Left hindlimb (tissue), 1 donor: Measurements from ENCODE around the gene HMCN1.

Experiments
- DNase-seq: peaks from one replicate; pipeline ENCODE4 v3.0.0-alpha.2; 2018

HMCN1 gene

DNA sequence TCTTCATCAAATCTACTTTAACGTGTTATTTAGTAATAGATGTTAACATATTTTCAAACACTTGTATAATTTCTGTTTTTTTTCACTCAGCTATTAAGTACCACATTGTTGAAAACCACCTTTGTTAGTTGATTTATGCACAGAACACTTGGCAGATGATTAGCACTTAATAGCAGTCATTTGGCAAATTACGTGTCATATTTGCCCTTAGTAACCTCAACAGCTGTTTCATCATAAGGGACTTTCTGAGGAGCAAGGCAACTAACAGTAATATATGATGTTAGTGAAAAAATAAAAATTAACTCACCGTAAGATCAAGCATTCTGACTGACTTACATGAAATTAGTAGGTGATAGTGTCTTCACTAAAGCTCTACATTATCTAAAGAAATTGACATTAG, 186.4 kb downstream of the HMCN1 start:
- no peak for DNase-seq

DNA sequence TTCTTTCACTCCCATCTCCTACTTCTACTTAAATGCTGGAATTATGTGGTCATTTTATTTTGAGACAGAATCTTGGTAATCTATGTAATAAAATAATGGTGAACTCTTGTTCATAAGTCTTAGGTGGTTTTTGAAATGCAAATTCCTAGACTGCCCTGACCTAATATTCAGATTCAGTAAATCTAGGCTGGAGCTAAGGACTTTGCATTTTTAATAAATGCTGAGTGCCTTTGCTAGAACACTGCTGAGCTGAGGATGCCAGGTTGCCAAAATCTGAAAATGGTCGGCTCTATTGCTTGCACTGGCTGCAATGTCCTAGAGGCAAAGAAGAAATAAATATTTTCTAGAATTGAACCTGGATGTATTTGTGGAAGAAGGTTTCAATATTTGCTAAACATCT, 187.4 kb downstream of the HMCN1 start:
- DNase-seq, result no peak

DNA sequence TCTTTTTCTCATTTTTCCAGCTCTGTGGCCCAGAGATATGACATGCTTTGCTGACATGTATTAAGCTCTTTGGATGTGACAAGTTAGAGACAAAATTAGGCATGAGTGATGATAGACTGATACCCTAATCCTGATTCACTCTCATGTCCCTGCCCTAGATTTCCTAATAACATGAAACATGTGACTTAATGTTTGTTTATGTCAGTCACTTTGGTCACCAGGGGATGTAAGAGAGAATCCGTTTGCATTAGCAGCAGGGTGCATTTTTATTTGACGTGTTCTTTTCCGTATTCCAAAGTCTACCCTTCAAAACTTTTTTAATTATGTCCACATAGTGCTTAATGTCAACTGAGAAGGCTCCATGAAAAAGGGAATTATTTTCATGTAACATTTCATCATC, 192.4 kb downstream of the HMCN1 start:
- no peak for DNase-seq

DNA sequence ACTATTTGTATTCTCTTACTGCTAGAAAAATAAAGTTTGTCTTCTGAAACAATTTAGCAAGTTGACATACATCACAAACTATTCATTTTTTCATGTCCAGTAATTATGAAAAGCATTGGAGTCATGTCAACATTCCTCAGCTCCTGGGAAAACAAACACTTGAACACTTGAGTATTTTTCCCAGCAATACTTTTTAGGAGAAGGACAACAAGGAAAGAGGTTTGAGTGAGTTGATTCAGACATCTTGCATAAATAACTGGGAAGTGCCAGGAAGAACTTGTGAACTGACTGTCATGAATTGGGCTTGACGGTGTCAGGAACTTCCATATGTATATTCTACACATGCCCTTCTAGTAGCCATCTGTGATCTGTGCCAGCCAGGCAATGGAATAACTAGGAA, 195.6 kb downstream of the HMCN1 start:
- DNase-seq, result no peak

DNA sequence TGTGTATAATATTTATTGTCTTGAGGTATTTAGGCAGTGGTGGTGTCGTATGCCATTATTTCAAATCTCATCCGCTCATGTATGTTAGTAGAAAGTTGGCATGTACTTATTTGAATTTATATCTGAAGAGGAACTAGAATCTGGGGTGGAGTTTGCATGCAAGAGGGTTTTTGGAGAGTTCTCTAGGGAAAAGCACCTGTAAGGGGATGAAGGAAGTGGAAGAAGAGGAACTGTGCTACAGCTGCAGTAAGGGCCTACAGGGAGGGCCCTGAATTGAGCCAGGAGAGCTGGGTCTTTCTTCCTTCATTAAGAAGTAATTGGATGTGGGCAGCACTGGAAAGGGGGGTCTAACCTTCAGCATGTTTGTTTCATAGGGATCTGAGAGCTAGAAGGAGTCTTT, 197.2 kb downstream of the HMCN1 start:
- DNase-seq, result no peak

DNA sequence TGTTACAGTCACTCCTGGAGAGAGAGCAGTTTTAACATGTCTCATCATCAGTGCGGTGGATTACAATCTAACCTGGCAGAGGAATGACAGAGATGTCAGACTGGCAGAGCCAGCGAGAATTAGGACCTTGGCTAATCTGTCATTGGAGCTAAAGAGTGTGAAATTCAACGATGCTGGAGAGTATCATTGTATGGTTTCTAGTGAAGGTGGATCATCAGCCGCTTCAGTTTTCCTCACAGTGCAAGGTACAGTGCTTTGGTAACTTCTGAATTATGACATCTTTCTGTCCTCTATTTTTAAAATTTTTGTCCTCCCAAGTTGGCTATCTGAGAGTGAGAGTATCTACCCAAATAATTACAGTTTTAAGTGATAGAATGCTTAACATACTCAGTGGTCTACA, 199.4 kb downstream of the HMCN1 start:
- DNase-seq, result no peak

DNA sequence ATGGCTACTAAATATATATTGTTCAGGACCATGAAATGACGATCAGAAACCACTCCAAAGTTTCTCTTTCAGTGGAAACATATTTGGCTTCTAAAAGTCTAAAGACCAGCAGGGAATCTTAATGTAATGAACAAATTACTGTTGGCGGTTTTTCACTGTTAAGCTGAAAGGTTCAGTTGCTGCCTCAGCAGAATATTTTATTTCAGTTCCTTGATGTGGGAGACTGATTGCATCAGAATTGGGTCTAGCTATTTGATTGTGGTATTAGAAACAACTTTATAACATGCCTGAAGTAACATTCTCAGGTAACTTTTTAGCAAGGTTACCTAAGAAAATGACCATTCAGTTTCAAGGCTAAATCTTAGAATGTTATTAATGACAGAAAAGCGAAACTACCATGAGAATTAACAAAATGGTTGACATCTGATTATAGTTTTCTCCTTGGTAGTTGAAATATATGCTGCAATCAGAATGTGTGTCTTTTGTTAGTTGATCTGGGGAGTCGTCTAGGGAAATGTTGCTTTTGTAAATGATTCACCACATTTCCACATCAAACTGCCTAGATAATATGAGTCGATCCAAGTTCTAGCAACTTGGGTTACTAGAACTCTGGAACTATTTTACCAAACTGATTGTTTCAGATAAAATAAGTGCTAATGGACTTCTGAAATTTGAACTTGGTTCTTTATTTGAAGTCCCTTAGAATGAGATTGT, 200.4 kb downstream of the HMCN1 start:
- no peak for DNase-seq

DNA sequence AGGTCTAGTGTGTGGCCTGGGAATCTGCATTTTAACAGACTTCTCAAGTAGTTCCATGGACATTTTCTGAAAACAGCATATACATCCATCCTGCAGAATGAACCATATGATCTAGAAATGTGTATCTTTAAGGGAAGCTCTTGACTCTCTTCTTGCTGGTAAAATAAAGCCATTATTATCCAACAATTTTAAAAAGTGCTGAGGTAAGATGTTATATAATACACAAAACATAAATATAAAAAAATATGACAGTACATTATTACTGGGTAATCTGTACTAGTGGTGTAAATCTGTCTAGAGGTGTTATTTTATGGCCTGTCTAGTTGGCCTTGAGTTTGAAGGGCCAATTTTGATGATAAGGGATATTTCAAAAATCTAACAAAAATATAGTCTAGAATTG, 201.2 kb downstream of the HMCN1 start:
- DNase-seq, result no peak

DNA sequence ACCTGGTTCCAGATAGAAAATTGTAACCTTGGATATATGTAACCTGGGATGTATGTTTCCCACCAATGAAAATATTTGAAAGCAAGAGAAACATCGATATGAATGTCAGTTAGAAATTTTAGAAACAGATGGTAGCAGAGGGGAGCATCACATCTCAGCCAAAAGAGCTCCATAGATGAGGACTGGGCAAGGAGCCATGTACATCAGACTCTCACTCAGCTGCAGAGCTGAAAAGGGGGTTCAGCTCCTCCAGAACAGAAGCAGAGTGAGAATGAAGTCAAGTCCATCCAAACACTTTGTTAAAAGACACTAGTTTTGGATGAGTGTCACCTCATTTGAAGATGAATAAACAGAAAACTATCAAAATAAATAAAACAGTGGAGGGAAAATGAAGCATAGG, 202.4 kb downstream of the HMCN1 start:
- DNase-seq, result no peak

DNA sequence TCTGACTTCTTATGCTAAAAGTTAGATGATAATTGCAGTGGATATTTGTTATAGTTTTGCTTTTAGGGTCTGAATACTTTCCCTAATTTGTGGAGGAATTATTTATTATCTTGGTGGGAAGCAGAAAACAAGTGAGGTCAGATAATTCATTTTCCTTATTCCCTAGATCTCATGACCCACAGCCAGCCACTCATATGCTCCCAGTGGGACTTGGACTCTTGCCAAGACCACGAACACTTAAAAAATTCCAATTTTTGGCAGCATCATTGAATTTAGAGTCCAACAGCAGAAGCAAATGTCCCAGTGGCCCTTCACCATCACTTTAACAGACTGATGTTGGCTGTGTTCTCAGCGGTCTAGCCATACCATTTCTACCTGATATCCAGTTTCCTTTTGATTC, 204.2 kb downstream of the HMCN1 start:
- no peak for DNase-seq

DNA sequence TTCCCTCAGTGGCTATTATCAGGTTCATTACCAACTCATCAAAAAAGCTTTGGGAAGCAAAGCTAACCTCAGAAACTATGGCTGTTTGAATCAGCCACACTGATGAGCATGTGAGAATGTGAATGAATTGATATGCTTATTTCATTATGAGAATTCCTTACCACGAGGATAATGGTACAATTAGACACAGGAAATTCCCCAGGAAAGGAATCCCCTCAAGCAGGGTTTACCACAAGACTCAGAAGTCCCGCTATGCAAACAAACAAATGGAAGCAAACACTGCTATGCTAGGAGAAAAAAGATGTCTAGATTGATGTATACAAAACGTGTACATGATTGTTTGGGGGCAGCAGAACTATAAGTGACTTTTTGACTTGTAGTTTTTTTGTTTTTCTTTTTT, 205.0 kb downstream of the HMCN1 start:
- DNase-seq, result no peak

DNA sequence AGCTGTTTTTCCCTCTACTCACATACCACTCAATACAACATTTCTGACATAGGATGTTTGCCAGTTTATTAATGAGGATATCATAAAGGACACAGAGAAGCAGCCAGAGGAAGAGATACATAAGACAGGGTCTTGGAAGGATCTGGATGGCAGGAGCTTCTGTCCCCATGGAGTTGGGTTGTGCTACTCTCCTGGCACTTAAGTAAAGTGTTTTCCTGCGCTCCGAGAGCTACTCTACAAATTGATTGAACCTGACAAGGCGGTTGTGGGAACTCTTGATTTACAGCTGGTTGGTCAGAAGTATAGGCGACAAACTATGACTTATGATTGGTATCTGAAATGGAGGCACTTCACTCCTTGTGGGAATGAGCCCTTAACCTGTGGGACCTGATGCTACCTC, 208.8 kb downstream of the HMCN1 start:
- DNase-seq, result no peak

DNA sequence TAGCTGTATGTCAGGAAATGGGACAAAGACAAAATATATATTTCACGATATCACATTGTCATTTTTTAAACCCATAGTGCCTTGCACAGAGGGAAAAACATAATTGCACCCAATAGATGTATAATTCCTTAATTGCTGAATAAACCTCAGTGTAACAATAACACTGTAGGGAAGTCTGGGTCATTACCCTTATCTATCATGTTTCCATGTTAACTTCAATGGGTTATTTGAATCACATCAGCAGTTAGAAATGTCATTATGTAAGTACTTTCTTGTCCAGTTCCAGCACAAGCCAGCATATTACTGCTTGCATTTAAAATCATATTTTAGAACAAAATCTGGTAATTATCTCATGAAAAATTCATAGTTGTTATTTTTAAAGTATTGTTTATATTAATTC, 222.7 kb downstream of the HMCN1 start:
- DNase-seq, result no peak

DNA sequence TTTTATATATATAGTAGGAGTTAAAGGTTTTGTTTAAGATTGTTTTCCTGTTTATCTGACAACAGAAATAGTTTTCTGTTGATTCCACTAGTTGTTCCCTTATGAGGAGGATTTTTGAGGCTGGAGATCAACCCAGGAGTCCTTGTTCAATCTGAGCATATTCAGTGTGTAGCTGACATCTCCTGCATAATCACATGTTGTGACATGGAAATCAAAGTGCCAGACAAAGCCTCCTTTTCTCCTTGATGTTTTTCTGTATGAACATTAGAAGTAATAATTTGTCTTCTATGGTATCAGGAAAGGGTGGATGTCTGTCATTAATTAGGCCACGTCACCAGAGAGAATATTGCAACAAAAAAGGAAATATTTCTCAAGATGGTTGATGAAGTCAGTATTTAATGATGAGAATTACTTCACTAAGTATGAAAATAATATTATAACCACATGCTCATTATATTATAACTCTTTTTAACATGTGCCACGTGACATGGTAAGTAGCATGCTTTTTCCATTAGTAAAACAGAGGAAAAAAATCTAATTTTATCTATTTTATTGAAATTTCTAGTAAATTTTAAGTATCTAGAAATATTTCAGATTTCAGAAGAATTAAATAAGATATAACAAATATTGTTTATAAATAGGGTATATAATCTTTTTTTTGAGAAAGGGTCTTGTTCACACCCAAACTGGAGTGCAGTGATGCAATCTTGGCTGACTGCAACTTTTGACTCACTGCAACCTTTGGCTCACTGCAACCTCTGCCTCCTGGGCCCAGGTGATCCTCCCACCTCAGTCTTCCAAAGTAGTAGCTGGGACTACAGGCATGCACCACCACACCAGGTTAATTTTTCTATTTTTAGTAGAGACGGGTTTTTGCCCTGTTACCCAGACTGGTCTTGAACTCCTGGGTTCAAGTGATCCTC, 223.5 kb downstream of the HMCN1 start:
- DNase-seq, result no peak

DNA sequence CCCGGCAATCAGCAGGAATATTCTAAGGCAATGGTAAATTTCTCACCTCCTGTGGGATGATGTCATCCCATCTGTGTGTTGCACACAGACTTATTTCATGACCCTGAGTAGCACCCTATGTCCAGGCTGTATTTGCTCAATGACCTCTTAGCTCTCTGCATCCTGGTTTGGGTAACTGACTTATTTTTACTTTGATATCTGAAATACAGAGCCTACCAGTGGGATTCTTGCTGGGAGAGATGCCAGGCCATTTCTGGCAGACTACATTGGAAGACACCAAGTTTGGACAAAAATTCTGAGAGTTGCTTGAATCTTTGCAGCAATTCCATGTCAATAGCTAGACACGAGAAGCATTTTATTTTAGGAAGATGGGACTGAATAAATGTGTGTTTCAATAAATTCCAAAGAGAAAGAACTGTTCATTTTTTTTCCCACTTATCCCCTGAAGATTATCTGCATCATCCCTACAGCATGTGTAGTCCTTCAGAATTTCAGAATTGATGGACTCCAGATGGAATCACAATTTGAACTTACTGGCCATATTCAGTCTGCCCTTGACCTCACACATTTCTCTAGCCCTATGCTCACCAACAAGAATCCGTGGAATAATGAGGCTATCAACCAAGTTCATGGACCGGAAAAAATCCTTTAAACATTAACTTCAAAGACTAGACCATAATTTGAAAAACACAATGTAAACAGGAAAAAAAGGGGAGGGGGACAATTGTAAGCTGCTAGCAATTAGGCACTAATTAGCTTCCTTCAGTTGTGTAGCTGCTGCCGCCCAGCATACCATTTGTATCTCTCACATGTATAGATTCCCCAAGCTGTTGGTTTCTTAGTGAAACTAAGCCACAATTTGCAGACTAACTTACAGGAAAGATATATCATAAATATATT, 226.5 kb downstream of the HMCN1 start:
- peak; percentile 62 for DNase-seq

DNA sequence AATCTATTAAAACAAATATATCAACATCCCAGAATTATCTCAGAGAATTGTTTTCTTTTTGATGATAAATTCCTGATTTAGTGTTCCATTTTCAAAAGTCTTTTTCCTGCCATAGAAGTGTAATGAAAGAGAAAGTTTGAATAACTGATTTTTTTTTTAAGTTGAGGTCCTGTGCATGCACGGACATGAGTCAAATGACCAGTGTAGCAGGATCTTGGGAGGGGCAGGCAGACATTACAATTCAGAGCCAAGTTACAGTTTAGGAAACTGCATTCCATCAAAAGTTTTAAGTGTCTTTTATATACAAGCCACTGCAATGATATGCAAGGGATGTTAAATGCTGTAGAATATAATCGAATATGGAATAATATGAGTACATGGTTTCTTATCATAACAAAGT, 227.5 kb downstream of the HMCN1 start:
- DNase-seq, result no peak

DNA sequence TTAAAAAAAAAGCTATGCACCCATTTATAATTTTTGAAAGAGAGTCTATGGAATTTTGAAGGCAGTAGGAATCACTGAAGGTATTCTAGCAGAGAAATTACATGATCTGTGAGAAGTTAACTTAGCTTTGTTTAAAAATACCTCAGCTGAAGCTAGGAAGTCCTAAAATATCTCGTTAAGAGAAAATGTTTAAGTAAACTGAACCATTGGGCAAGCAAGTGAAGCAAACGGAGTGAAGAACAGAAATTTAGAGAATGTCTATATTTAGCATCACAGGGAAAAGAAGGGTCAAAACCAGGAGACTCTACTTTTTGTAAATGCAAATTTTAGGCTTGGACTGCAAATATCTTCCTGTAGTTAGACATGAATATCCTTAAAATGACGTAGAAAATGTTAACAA, 230.8 kb downstream of the HMCN1 start:
- no peak for DNase-seq

DNA sequence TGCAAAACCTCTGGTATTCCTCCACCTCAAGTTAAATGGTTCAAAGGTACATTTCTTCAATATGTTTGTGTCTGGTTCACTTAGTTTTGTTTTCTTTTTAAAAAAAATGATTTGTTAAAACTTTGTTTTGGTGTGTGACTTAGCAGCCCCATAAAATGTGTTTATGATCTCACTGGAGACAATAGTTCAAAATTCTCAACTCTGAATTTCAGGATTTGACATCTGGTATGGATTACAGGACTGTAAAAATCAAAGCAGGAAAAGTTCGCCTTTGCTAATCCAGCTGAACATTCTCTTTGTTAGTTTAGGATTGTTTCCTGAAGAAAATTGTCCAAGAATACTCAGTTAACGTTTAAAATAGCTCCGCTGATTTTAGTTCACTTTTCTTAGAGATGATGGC, 231.7 kb downstream of the HMCN1 start:
- DNase-seq, result no peak

DNA sequence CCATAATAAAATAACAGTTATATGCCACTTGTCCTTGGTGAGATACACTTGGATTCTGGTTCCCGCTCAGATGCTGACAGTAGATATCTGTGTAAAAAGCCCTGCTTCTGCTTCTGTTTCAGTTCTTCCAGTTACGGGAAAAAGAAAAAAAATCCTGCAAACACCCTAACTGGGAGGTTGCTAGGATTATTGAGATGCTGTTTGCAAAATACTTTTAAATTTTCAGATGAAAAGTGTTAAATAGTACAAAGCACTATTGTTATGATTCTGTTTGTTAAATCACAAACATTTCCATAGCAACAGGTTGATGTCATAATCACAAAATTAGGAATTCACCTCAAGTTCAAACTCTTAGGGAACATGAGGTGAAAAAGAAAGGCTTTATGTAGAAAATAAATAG, 232.3 kb downstream of the HMCN1 start:
- DNase-seq, result no peak

DNA sequence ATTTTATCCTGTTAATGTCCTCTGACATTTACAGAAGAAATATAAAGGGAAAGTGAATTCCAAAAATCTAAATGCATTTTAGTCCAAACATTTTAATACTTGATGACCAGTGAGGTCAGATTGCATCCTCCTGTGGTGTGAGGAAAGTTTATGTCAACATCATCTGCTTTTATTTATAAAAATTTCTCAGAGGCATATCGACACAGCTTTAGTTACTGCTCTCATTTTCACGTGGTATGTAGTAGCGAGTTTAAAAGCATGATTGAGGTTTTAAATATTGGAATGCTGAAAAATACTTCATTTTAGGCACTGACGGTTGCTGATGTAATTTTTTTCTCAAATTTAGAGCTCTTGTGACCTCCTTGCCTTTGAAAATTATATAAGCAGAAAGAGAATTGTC, 234.8 kb downstream of the HMCN1 start:
- no peak for DNase-seq

DNA sequence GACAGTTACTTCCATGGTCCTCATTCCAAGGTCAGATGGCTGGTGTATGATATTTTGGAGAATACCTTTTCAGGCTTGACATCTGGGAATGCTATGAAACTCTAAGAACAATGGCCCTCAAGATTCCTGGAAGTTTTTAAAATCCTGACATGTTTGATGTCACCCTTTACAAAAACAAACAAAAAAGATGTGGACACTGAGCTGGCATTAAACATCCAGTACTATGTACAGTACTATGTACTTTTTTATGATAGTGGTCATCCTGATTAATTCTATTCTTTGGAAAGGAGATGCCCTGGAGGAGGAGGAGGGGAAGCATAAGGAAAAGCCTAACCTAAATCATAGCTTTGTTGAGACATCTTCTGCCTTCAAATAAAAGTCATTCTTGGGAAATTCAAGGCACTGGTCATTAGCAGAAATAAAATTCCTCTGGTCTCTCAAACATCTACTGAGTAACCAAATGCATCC, 235.4 kb downstream of the HMCN1 start:
- no peak for DNase-seq

DNA sequence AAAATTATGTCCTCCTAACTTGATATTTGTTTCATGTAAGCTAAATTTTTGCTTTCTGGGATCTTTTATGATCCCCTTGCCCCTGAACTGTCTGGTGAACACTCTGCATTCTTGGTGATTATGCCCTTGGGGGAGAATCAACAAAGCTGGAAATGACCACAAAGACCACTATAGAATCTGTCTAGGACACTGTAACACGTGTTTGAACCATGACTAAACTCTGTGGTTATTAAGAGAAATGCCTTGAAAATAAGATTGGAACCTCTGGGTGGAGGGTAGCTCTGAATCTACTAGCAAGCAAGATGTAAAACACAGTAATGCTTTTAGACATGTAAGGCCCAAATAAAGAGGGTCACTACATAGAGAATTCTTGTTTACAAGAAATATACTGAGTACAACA, 237.5 kb downstream of the HMCN1 start:
- no peak for DNase-seq
